HG03439 (cell line): ENCODE results near the gene KRTAP4-12.
"Not testable (repeated sequence)": the region's sequence is repeated elsewhere in the genome, so short reads cannot be mapped to it uniquely, and the experiment has no call there.

Experiments used
- ATAC-seq: cut with Tn5 transposase; IDR thresholded peaks from one replicate; pipeline ENCODE4 v1.9.1; 2021; ENCODE audit warnings: mild to moderate bottlenecking, moderate library complexity; ENCODE audit not compliant: unreplicated experiment

KRTAP4-12 gene

GRCh38 chr17:41123991-41124371 lies at the start of gene KRTAP4-12:
Gene KRTAP4-12, minus strand, starts transcription at chr17:41124182. Its CDS starts 60 bp downstream, at chr17:41124122.
- not testable (repeated sequence) for ATAC-seq

DNA sequence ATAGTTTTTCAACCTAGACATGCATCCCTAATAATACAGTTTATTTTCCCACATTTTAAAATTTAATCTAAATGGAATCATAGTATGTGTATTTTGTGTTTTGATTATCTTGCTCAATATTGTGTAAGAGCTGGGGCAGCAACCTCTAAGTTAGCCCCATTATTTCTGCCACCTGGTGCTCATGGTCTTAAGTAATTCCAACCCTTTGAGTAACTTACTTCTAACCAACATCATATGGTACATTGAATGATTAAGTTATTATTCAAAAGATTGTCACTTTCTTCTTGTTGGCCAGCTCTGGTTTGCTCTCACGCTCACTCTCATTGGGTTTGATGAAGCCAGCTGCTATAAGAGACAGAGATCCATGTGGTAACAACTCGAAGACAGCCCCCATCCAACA lies 47.9 kb upstream of the KRTAP4-12 start:
- no peak for ATAC-seq

GRCh38 chr17:41168121-41168520 lies 44.1 kb upstream of the KRTAP4-12 start, which contains the start of gene KRTAP4-3:
Gene KRTAP4-3, minus strand, starts transcription at chr17:41168221. Its CDS starts 49 bp downstream, at chr17:41168172.
- no peak for ATAC-seq

DNA sequence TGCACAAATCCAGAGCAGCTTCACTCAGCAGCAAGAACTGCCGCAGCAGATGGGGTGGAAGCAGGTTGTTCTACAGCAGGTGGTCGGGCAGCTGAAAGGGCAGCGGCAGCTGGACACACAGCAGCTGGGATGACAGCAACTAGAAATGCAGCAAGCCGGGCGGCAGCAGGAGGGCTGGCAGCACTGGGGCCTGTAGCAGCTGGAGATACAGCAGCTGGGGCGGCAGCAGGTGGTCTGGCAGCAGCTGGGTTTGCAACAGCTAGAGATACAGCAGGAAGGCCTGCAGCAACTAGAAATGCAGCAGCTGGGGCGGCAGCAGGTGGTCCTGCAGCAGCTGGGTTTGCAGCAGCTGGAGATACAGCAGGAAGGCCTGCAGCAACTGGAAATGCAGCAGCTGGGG lies 43.6 kb upstream of the KRTAP4-12 start:
- no peak for ATAC-seq

DNA sequence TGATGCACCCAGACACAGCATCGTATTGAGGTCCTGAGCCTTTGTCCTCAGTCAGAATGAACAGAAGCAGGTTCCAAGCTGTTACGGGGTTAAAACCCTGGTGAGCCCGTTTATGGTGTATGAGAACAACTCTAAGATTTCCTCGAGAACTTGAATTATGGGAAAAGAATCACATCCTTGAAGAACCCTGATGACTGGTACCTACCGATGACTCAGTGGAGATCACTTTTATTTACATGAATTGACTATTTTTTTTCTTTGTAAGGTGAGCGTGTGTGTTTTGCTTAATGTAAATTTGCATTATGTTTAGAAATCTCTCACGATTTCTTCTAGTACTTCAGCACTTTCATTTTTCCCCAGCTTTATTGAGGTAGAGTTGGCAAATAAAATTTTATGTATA lies 39.8 kb upstream of the KRTAP4-12 start:
- ATAC-seq: no peak

DNA sequence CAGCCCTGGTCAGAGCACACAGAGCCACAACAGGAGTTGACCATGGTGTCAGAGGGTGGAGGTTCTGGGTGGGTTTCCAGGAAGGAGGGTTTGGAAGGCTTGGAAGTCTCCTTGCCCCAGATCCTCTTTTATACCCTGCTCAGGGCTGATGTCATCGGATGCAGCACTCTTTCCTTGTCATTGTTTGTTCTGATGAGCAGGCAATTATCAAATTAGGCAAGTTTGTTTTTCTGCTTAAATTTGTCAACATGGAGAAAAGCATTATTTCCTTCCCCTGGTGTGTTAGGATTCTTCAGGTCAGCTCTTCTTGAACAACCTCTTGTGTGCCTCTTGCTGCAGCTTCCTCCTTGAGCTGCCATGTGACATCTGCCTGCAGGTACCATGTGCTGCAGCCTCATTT lies 36.7 kb upstream of the KRTAP4-12 start, which contains the start of gene KRTAP4-4:
KRTAP4-4 (minus strand) TSS at position 101 of the 400 bp plus-strand sequence; CDS start at position 44, 57 bp downstream.
- no peak for ATAC-seq

DNA sequence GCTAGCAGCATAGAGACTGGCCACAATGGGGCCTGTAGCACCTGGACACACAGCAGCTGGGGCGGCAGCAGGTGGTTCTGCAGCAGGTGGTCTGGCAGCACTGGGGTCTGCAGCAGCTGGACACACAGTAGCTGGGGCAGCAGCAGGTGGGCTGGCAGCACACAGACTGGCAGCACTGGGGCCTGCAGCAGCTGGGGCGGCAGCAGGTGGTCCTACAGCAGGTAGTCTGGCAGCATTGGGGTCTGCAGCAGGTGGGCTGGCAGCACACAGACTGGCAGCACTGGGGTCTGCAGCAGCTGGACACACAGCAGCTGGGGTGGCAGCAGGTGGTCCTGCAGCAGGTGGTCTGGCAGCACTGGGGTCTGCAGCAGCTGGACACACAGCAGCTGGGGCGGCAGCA lies 36.2 kb upstream of the KRTAP4-12 start:
- not testable (repeated sequence) for ATAC-seq

DNA sequence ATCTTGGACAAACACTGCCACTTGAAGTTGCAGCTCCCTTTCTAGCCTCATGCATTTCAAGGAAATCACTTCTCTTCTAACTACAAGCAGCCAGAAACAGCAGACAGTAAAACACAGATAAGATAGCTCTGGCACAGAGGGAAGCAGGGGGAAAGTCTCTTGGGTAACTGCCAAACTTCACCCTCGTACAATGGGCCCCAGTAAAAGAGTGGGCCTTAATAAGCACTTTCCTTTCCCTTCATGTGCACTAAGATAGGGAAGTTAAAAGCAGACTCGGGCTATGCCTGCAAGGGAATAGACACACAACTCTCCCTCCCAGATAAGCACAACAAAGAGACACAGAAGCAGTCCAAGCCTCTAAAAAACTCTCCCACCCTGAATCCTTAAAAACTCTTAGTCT lies 29.9 kb upstream of the KRTAP4-12 start:
- no peak for ATAC-seq

GRCh38 chr17:41151525-41151924 lies 27.5 kb upstream of the KRTAP4-12 start:
- ATAC-seq: no peak

- ATAC-seq: no peak
Observed at GRCh38 chr17:41150026-41150425, 26.0 kb upstream of the KRTAP4-12 start.

DNA sequence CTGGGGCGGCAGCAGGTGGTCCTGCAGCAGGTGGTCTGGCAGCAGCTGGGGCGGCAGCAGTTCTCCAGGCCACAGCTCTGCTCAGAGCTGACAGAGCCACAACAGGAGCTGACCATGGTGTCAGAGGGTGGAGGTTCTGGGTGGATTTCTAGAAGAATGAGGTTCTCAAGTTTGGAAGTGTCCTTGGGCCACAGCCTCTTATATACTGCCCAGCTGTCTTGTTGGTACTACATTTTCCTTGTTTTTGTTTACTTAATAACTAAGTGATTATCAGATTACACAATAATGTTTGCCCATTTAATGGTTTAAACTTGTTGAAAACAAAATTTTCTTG lies 25.6 kb upstream of the KRTAP4-12 start, which contains the start of gene KRTAP4-5:
KRTAP4-5 (minus strand) TSS at position 174 of the 334 bp plus-strand sequence; CDS start at position 116, 58 bp downstream.
- no peak for ATAC-seq

DNA sequence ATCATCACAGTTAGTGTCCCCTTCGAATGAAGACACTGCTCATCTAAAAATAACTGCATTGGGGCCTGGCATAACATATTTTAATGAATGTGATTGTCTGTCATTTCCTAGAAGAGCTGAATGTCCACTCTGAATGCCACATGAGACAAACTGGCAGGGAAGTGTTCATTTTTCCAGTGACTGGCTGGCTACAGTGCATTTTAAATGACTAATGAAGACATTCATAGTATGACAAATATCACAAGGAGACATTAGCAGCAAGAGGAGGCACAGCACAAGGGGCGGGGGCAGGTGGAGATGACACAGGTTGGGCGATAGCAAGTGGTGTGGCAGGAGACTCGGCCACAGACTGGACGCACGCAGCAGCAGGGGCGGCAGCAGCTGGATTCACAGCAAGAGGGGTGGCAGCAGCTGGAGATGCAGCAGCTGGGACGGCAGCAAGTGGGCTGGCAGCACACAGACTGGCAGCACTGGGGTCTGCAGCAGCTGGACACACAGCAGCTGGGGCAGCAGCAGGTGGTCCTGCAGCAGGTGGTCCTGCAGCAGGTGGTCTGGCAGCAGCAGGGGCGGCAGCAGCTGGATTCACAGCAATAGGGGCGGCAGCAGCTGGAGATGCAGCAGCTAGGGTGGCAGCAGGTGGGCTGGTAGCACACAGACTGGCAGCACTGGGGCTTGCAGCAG lies 25.1 kb upstream of the KRTAP4-12 start:
- not testable (repeated sequence) for ATAC-seq

GRCh38 chr17:41147531-41148204 lies 23.7 kb upstream of the KRTAP4-12 start:
- no peak for ATAC-seq

GRCh38 chr17:41145261-41145660 lies 21.3 kb upstream of the KRTAP4-12 start:
- ATAC-seq: no peak

GRCh38 chr17:41144846-41145245 lies 20.9 kb upstream of the KRTAP4-12 start:
- ATAC-seq: no peak

- no peak for ATAC-seq
Observed at GRCh38 chr17:41141361-41141760, 17.4 kb upstream of the KRTAP4-12 start.

GRCh38 chr17:41140360-41141131 lies 16.6 kb upstream of the KRTAP4-12 start, which contains the start of gene KRTAP4-6:
Gene KRTAP4-6, minus strand, starts transcription at chr17:41140544. Its CDS starts 57 bp downstream, at chr17:41140487.
- ATAC-seq: no peak

- ATAC-seq: not testable (repeated sequence)
Observed at GRCh38 chr17:41139865-41140264, 15.9 kb upstream of the KRTAP4-12 start.

GRCh38 chr17:41133880-41134735 lies 10.1 kb upstream of the KRTAP4-12 start:
- no peak for ATAC-seq

DNA sequence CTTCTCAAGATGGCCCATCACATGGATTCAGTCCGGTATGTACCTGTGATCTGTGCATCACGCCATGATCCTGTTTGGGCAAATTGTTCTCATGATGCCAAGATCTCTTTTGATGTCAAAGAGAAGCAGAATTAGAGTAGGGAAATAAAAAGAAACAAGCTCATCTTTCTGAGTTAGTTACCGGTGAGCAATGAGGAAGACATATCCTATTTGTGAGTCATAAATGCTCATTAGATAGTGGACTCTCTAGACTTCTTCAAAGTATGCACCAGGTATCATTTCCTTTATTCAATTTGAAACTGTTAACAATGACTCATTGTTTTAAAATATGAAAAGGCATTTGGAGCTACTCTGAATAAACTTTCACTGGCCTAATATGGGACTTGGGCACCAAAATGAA lies 8.0 kb upstream of the KRTAP4-12 start:
- no peak for ATAC-seq
